Common myeloid progenitor, CD34-positive (primary cell): ENCODE measurements around the gene DSG1.
A peak's percentile ranks its signal among the peaks of the same experiment; 100 is the strongest.

Source experiments
- CTCF ChIA-PET: fragments of 350-600 bp; sonication (Branson Sonifier 250); formaldehyde crosslinking; loops from one replicate; lab custom pipeline; 2021; ENCODE audit warnings: antibody characterized with exemption; lab: Charles Lee
- POLR2A ChIA-PET: fragments of 350-600 bp; sonication (Branson Sonifier 250); formaldehyde crosslinking; loops from one replicate; lab custom pipeline; 2021; ENCODE audit warnings: antibody characterized with exemption; lab: Charles Lee
- DNase-seq, 3 donors: peaks; one replicate each; pipeline versions ENCODE4 v3.0.0 to v3.0.0-alpha.2; 2013
- H3K27ac ChIP-seq, 2 experiments: 1 replicate in 1 of 2; 2 replicates in 1 of 2; pipeline ENCODE4 v1.7.0; 2013; ENCODE audit warnings: inconsistent platforms in 2 of 2, low read length in 2 of 2, mild to moderate bottlenecking in 2 of 2, low read depth in 1 of 2, moderate library complexity in 1 of 2; ENCODE audit not compliant: severe bottlenecking in 2 of 2, insufficient read depth in 1 of 2, poor library complexity in 1 of 2
- H3K27me3 ChIP-seq, 5 experiments: replicated peaks in 2 of 5; 1 replicate in 3 of 5; 2 replicates in 2 of 5; pipeline versions ENCODE4 v1.6.1 to v1.7.0; 2013; ENCODE audit warnings: low read length in 4 of 5, mild to moderate bottlenecking in 2 of 5, moderate library complexity in 2 of 5, inconsistent platforms in 1 of 5; ENCODE audit not compliant: insufficient read depth in 5 of 5, control insufficient read depth in 4 of 5
- H3K36me3 ChIP-seq, 4 experiments: 1 replicate in 2 of 4; 2 replicates in 2 of 4; pipeline versions ENCODE4 v1.6.1 to v1.7.0; 2013; ENCODE audit warnings: low read length in 3 of 4, control low read depth in 1 of 4, mild to moderate bottlenecking in 1 of 4; ENCODE audit not compliant: control insufficient read depth in 4 of 4, insufficient read depth in 4 of 4
- H3K4me1 ChIP-seq, 4 experiments: 1 replicate in 3 of 4; 2 replicates in 1 of 4; pipeline versions ENCODE4 v1.6.1 to v1.7.1; 2013; ENCODE audit warnings: low read length in 3 of 4, mild to moderate bottlenecking in 3 of 4, control low read depth in 1 of 4, inconsistent platforms in 1 of 4, moderate library complexity in 1 of 4; ENCODE audit not compliant: control insufficient read depth in 4 of 4, insufficient read depth in 4 of 4; ENCODE audit errors: control extremely low read depth in 1 of 4
- H3K4me3 ChIP-seq, 7 experiments: 1 replicate in 4 of 7; 2 replicates in 3 of 7; pipeline versions ENCODE4 v1.5.1 to v1.7.0; 2013; ENCODE audit warnings: mild to moderate bottlenecking in 7 of 7, low read length in 6 of 7, moderate library complexity in 6 of 7, inconsistent platforms in 2 of 7, low read depth in 2 of 7, control low read depth in 1 of 7; ENCODE audit not compliant: insufficient read depth in 4 of 7, control insufficient read depth in 1 of 7; ENCODE audit errors: extremely low read depth in 1 of 7
- H3K9me3 ChIP-seq, 5 experiments: 1 replicate in 4 of 5; 2 replicates in 1 of 5; pipeline versions ENCODE4 v1.6.1 to v1.7.1; 2013; ENCODE audit warnings: low read length in 4 of 5, mild to moderate bottlenecking in 2 of 5, inconsistent platforms in 1 of 5, low read depth in 1 of 5, moderate library complexity in 1 of 5; ENCODE audit not compliant: control insufficient read depth in 4 of 5, insufficient read depth in 2 of 5; ENCODE audit errors: control extremely low read depth in 1 of 5
- WGBS: methylation state at CpG from one replicate; pipeline ENCODE4 v1.1.5; 2013; ENCODE audit not compliant: insufficient coverage; 5-methylcytosine and 5-hydroxymethylcytosine counted together

DSG1 gene

GRCh38 chr18:31396796-31397612, 79.0 kb downstream of the DSG1 start:
- WGBS, result 86% methylated on average over 4 of the region's 6 CpGs
- ChIA-PET POLR2A (no interaction called here), CTCF (no interaction called here)
- DNase-seq, result no peak
- Histone ChIP-seq H3K27ac (no peak overlapping the region), H3K9me3 (no peaks in the 10 kb centered on the region), H3K36me3 (no peaks in the 10 kb centered on the region), H3K4me1 (peaks cover 3 to 17% (median 10%) of the 10 kb centered on the region in 4 experiments), H3K4me3 (no peak overlapping the region), H3K27me3 (peaks cover 0 to 2% (median 0%) of the 10 kb centered on the region in 5 experiments)

- ChIA-PET POLR2A (no interaction called here), CTCF (no interaction called here)
- Histone ChIP-seq H3K9me3 (no peaks in the 10 kb centered on the region), H3K4me1 (peaks cover 3 to 17% (median 10%) of the 10 kb centered on the region in 4 experiments), H3K4me3 (no peak overlapping the region), H3K27ac (no peak overlapping the region), H3K36me3 (no peaks in the 10 kb centered on the region), H3K27me3 (no peaks in the 10 kb centered on the region)
- DNase-seq, result no peak
- WGBS, result 50% methylated on average over 2 of the region's 2 CpGs
These were observed 80.2 kb downstream of the DSG1 start for GRCh38 chr18:31398191-31398590.

GRCh38 chr18:31399306-31400032, 81.5 kb downstream of the DSG1 start:
- POLR2A ChIA-PET, result no interaction called here
- CTCF ChIA-PET, result no interaction called here
- Histone ChIP-seq H3K27me3 (no peaks in the 10 kb centered on the region), H3K36me3 (no peaks in the 10 kb centered on the region), H3K4me1 (peaks cover 3 to 17% (median 10%) of the 10 kb centered on the region in 4 experiments), H3K9me3 (no peaks in the 10 kb centered on the region), H3K4me3 (peak overlapping the region in 1 of 7 experiments; percentile 13), H3K27ac (no peak overlapping the region)
- DNase-seq, result peak; percentile 14 to 76 (median 68)
- 0% methylated on average over 1 of the region's 6 CpGs for WGBS

- H3K36me3 ChIP-seq, result no peaks in the 10 kb centered on the region
- DNase-seq, result no peak
- POLR2A ChIA-PET, result no interaction called here
- H3K9me3 ChIP-seq, result no peaks in the 10 kb centered on the region
- peaks cover 3 to 17% (median 10%) of the 10 kb centered on the region in 4 experiments for H3K4me1 ChIP-seq
- H3K4me3 ChIP-seq, result no peak overlapping the region
- no peak overlapping the region for H3K27ac ChIP-seq
- CTCF ChIA-PET, result no interaction called here
- H3K27me3 ChIP-seq, result no peaks in the 10 kb centered on the region
- no CpG with 5 or more reads among the region's 6 CpGs for WGBS
These were observed 83.4 kb downstream of the DSG1 start for GRCh38 chr18:31401156-31402025.

- H3K9me3 ChIP-seq, result no peaks in the 10 kb centered on the region
- H3K36me3 ChIP-seq, result no peaks in the 10 kb centered on the region
- H3K4me1 ChIP-seq, result peaks cover 3 to 17% (median 10%) of the 10 kb centered on the region in 4 experiments
- ChIA-PET POLR2A (no interaction called here), CTCF (no interaction called here)
- no peak for DNase-seq
- H3K4me3 ChIP-seq, result no peak overlapping the region
- H3K27me3 ChIP-seq, result no peaks in the 10 kb centered on the region
- no peak overlapping the region for H3K27ac ChIP-seq
These were observed 84.0 kb downstream of the DSG1 start for GRCh38 chr18:31402026-31402373.

GRCh38 chr18:31403409-31403808, 85.4 kb downstream of the DSG1 start:
- POLR2A ChIA-PET, result no interaction called here
- no CpG with 5 or more reads among the region's 2 CpGs for WGBS

More at GRCh38 chr18:31403409-31403808, 85.4 kb downstream of the DSG1 start:
- CTCF ChIA-PET, result interaction anchor here (0.6 kb wide), 1 partner anchor 1410 kb away, joined by 3 read pairs; no protein-coding TSS in a partner anchor
- no peaks in the 10 kb centered on the region for H3K27me3 ChIP-seq
- no peak overlapping the region for H3K27ac ChIP-seq
- no peak overlapping the region for H3K4me3 ChIP-seq
- no peaks in the 10 kb centered on the region for H3K36me3 ChIP-seq
- H3K9me3 ChIP-seq, result no peaks in the 10 kb centered on the region
- peaks cover 3 to 13% (median 7%) of the 10 kb centered on the region in 4 experiments for H3K4me1 ChIP-seq
- DNase-seq, result no peak
